IPS DF 6.9 (cell line): Measurements from ENCODE around the gene MEX3A.
"Not testable (repeated sequence)": the region's sequence is repeated elsewhere in the genome, so short reads cannot be mapped to it uniquely, and the experiment has no call there.

Experiments
- DNase-seq: peaks from one replicate; pipeline ENCODE4 v3.0.0-alpha.2; 2013; ENCODE audit warnings: low read depth, low spot score
- H3K27ac ChIP-seq: one replicate; pipeline ENCODE4 v1.5.1; 2013; ENCODE audit warnings: low read length, control low read depth
- H3K27me3 ChIP-seq: 2 replicates; pipeline ENCODE4 v1.6.1; 2013; ENCODE audit warnings: mild to moderate bottlenecking, low read length; ENCODE audit not compliant: control insufficient read depth, insufficient read depth
- H3K36me3 ChIP-seq: 2 replicates; pipeline ENCODE4 v1.6.1; 2013; ENCODE audit warnings: low read length; ENCODE audit not compliant: control insufficient read depth, insufficient read depth
- H3K4me1 ChIP-seq: 2 replicates; pipeline ENCODE4 v1.6.1; 2013; ENCODE audit warnings: low read length; ENCODE audit not compliant: control insufficient read depth, insufficient read depth
- H3K4me3 ChIP-seq: 2 replicates; pipeline ENCODE4 v1.5.1; 2013; ENCODE audit warnings: mild to moderate bottlenecking, low read length
- H3K9me3 ChIP-seq: 2 replicates; pipeline ENCODE4 v1.6.1; 2013; ENCODE audit warnings: low read length, inconsistent platforms; ENCODE audit not compliant: control insufficient read depth, insufficient read depth
- WGBS: extraction: QIAGEN DNeasy Blood & Tissue Kit; methylation state at CpG from one replicate; pipeline ENCODE4 v1.1.7; 2013; ENCODE audit warnings: mixed read lengths, missing lambda C conversion rate; ENCODE audit not compliant: insufficient read length, insufficient coverage; 5-methylcytosine and 5-hydroxymethylcytosine counted together

Gene MEX3A

GRCh38 chr1:156124557-156125483 is 42.6 kb upstream of the MEX3A start:
- WGBS: no CpG with 5 or more reads among the region's 17 CpGs
- H3K36me3 ChIP-seq: no peaks in the 10 kb centered on the region
- H3K27ac ChIP-seq: no peak overlapping the region
- no peaks in the 10 kb centered on the region for H3K27me3 ChIP-seq
- H3K9me3 ChIP-seq: no peaks in the 10 kb centered on the region
- H3K4me3 ChIP-seq: no peak overlapping the region
- peaks cover 13% of the 10 kb centered on the region for H3K4me1 ChIP-seq
- DNase-seq: no peak

GRCh38 chr1:156123356-156124196 is 41.3 kb upstream of the MEX3A start:
- WGBS: no CpG with 5 or more reads among the region's 14 CpGs
- H3K9me3 ChIP-seq: no peaks in the 10 kb centered on the region
- no peak for DNase-seq
- H3K27ac ChIP-seq: no peak overlapping the region
- no peaks in the 10 kb centered on the region for H3K27me3 ChIP-seq
- peaks cover 11% of the 10 kb centered on the region for H3K4me1 ChIP-seq
- H3K36me3 ChIP-seq: no peaks in the 10 kb centered on the region
- H3K4me3 ChIP-seq: no peak overlapping the region

GRCh38 chr1:156122519-156123355 is 40.5 kb upstream of the MEX3A start:
- no peak overlapping the region for H3K27ac ChIP-seq
- WGBS: no CpG with 5 or more reads among the region's 14 CpGs
- no peaks in the 10 kb centered on the region for H3K36me3 ChIP-seq
- no peak for DNase-seq
- no peaks in the 10 kb centered on the region for H3K9me3 ChIP-seq
- no peaks in the 10 kb centered on the region for H3K27me3 ChIP-seq
- H3K4me1 ChIP-seq: peaks cover 11% of the 10 kb centered on the region
- no peak overlapping the region for H3K4me3 ChIP-seq

GRCh38 chr1:156122086-156122485 is 39.8 kb upstream of the MEX3A start:
- H3K36me3 ChIP-seq: no peaks in the 10 kb centered on the region
- no peaks in the 10 kb centered on the region for H3K27me3 ChIP-seq
- H3K27ac ChIP-seq: no peak overlapping the region
- no peaks in the 10 kb centered on the region for H3K9me3 ChIP-seq
- no peak for DNase-seq
- H3K4me3 ChIP-seq: no peak overlapping the region
- WGBS: no CpG with 5 or more reads among the region's 4 CpGs
- H3K4me1 ChIP-seq: peaks cover 11% of the 10 kb centered on the region

GRCh38 chr1:156121457-156121856 is 39.2 kb upstream of the MEX3A start:
- no peak for DNase-seq
- no CpG with 5 or more reads among the region's 4 CpGs for WGBS
- no peaks in the 10 kb centered on the region for H3K36me3 ChIP-seq
- H3K27ac ChIP-seq: no peak overlapping the region
- H3K9me3 ChIP-seq: no peaks in the 10 kb centered on the region
- H3K4me3 ChIP-seq: no peak overlapping the region
- peaks cover 11% of the 10 kb centered on the region for H3K4me1 ChIP-seq
- H3K27me3 ChIP-seq: no peaks in the 10 kb centered on the region

GRCh38 chr1:156121005-156121404 is 38.7 kb upstream of the MEX3A start:
- not testable (repeated sequence) for H3K4me3 ChIP-seq, H3K27ac ChIP-seq, H3K27me3 ChIP-seq, H3K36me3 ChIP-seq, DNase-seq, H3K4me1 ChIP-seq, H3K9me3 ChIP-seq
- WGBS: no CpG with 5 or more reads among the region's 4 CpGs

GRCh38 chr1:156120318-156120717 is 38.1 kb upstream of the MEX3A start:
- Histone ChIP-seq H3K27me3 (no peaks in the 10 kb centered on the region), H3K4me1 (peaks cover 10% of the 10 kb centered on the region), H3K36me3 (no peaks in the 10 kb centered on the region), H3K27ac (no peak overlapping the region), H3K9me3 (no peaks in the 10 kb centered on the region), H3K4me3 (no peak overlapping the region)
- WGBS: no CpG with 5 or more reads among the region's 3 CpGs
- no peak for DNase-seq

- no peak for DNase-seq
- WGBS: no CpG with 5 or more reads among the region's 3 CpGs
- no peaks in the 10 kb centered on the region for H3K36me3 ChIP-seq
- H3K9me3 ChIP-seq: no peaks in the 10 kb centered on the region
- no peaks in the 10 kb centered on the region for H3K27me3 ChIP-seq
- H3K4me3 ChIP-seq: no peak overlapping the region
- peaks cover 10% of the 10 kb centered on the region for H3K4me1 ChIP-seq
- H3K27ac ChIP-seq: no peak overlapping the region
Measured at GRCh38 chr1:156119503-156120209, 37.4 kb upstream of the MEX3A start.

- Histone ChIP-seq H3K4me1 (peaks cover 12% of the 10 kb centered on the region; the same call in 1 of the 2 replicates), H3K4me3 (no peak overlapping the region)
- no CpG with 5 or more reads among the region's 8 CpGs for WGBS
Measured at GRCh38 chr1:156118177-156118868, 36.1 kb upstream of the MEX3A start.

More at GRCh38 chr1:156118177-156118868, 36.1 kb upstream of the MEX3A start:
- no peak for DNase-seq
- Histone ChIP-seq H3K27me3 (no peaks in the 10 kb centered on the region), H3K9me3 (no peaks in the 10 kb centered on the region), H3K36me3 (no peaks in the 10 kb centered on the region), H3K27ac (no peak overlapping the region)
